Panc1 (cell line): ENCODE results near the gene DIS3L2. TPM values are rescaled to one million over a fixed set of nuclear protein-coding genes. Genes with fewer than 3 reads are reported as not detected.

Experiments used
- ATAC-seq: fragments of 200-7000 bp; cut with Tn5 transposase; 2 replicates; pipeline ENCODE4 v1.9.1; 2020; ENCODE audit warnings: mild to moderate bottlenecking, moderate library complexity
- BruUV-seq: library from RNA; stranded (reverse); fragments of 400-500 nt; replicated peaks from 2 replicates; lab custom pipeline; 2021; lab: Mats Ljungman, UMichigan
- CTCF ChIA-PET: fragments of 300-600 bp; sonication (Branson Sonifier 250); formaldehyde crosslinking; loops from one replicate; lab custom pipeline; 2022; ENCODE audit warnings: antibody characterized with exemption; lab: Charles Lee
- POLR2A ChIA-PET: fragments of 300-600 bp; sonication (Branson Sonifier 250); formaldehyde crosslinking; loops from one replicate; lab custom pipeline; 2022; ENCODE audit warnings: antibody characterized with exemption; lab: Charles Lee
- DNase-seq: peaks from one replicate; pipeline ENCODE4 v3.0.0-alpha.2; 2010; ENCODE audit warnings: low read depth, low spot score
- H3K27ac ChIP-seq: 2 replicates; pipeline ENCODE4 v1.5.1; 2011; ENCODE audit warnings: mild to moderate bottlenecking, low read length, inconsistent platforms
- H3K27me3 ChIP-seq: fragments of 200-500 bp; sonication (Bioruptor generic); 2 replicates; pipeline ENCODE4 v1.6.0; 2014; ENCODE audit warnings: low read length, inconsistent platforms; ENCODE audit not compliant: control insufficient read depth, insufficient read depth
- H3K36me3 ChIP-seq: fragments of 200-500 bp; sonication (Bioruptor generic); 2 replicates; pipeline ENCODE4 v1.5.1; 2014; ENCODE audit warnings: inconsistent platforms, mild to moderate bottlenecking, low read length, moderate library complexity; ENCODE audit not compliant: control insufficient read depth, insufficient read depth
- H3K4me1 ChIP-seq: 2 replicates; pipeline ENCODE4 v1.5.1; 2011; ENCODE audit warnings: inconsistent platforms, mild to moderate bottlenecking, low read length, moderate library complexity; ENCODE audit not compliant: control insufficient read depth, insufficient read depth
- H3K4me3 ChIP-seq, 2 experiments: 2 replicates each; pipeline ENCODE4 v1.5.1; 2011 to 2012; ENCODE audit warnings: low read depth in 2 of 2, low read length in 2 of 2, mild to moderate bottlenecking in 2 of 2, inconsistent platforms in 1 of 2, moderate library complexity in 1 of 2
- H3K9me3 ChIP-seq: fragments of 200-500 bp; sonication (Bioruptor generic); 2 replicates; pipeline ENCODE4 v1.5.1; 2014; ENCODE audit warnings: low read depth, mild to moderate bottlenecking, inconsistent platforms, low read length, moderate library complexity; ENCODE audit not compliant: control insufficient read depth, insufficient read depth
- CTCF ChIP-seq: fragments of 450-650 bp; IDR thresholded peaks from 2 replicates; pipeline ENCODE4 v1.5.1; 2017; ENCODE audit warnings: mild to moderate bottlenecking
- POLR2AphosphoS5 ChIP-seq: IDR thresholded peaks from 2 replicates; pipeline ENCODE4 v1.6.1; 2012; ENCODE audit warnings: mild to moderate bottlenecking, low read depth, low read length, moderate library complexity
- REST ChIP-seq, 2 experiments: IDR thresholded peaks; 2 replicates each; pipeline ENCODE4 v1.6.1; 2011 to 2012; ENCODE audit warnings: low read depth in 2 of 2, control low read depth in 1 of 2, low read length in 1 of 2, mild to moderate bottlenecking in 1 of 2, moderate library complexity in 1 of 2; ENCODE audit not compliant: insufficient read depth in 1 of 2
- SIN3A ChIP-seq: IDR thresholded peaks from 2 replicates; pipeline ENCODE4 v1.6.1; 2012; ENCODE audit warnings: low read depth, mild to moderate bottlenecking, low read length, moderate library complexity, borderline replicate concordance; ENCODE audit not compliant: insufficient read depth
- TCF7L2 ChIP-seq: IDR thresholded peaks from 2 replicates; pipeline ENCODE4 v1.6.1; 2011; ENCODE audit warnings: mild to moderate bottlenecking, low read depth, low read length, inconsistent platforms
- in situ Hi-C: cut with HindIII; loops from 2 replicates; pipeline ENCODE4 v1.10.0; 2016; ENCODE audit warnings: low sequenced_read_pairs, low pct_unique_long_range_greater_than_20kb
- intact Hi-C: fragments of 100-400 bp; cut with micrococcal nuclease; formaldehyde crosslinking; loops from one replicate; pipeline ENCODE4 v1.10.0; 2022; ENCODE audit not compliant: unreplicated experiment
- total RNA-seq: library from RNA; stranded (reverse); gene quantifications from one replicate; pipeline ENCODE4 v1.2.1, GENCODE V29; 2021; ENCODE audit not compliant: unreplicated experiment

DIS3L2 gene
- total RNA-seq, 1 experiment from 2014 or later, result 28.1 TPM

- intact Hi-C loops, result no loop called here
Measured at GRCh38 chr2:232225895-232226294, 264.4 kb downstream of the DIS3L2 start.

GRCh38 chr2:232228332-232228731, 266.8 kb downstream of the DIS3L2 start:
- H3K4me3 ChIP-seq, result no peak overlapping the region
- ChIA-PET CTCF (no interaction called here), POLR2A (no interaction called here)
- H3K27me3 ChIP-seq, result no peaks in the 10 kb centered on the region
- no peak for ATAC-seq
- BruUV-seq, result no TSS peak
- intact Hi-C loops (no loop called here), in situ Hi-C loops (no loop called here)
- no peak for DNase-seq
- H3K4me1 ChIP-seq, result no peaks in the 10 kb centered on the region
- no peaks in the 10 kb centered on the region for H3K36me3 ChIP-seq
- no peak for TF ChIP-seq SIN3A
- TF ChIP-seq TCF7L2, result no peak
- no peak for TF ChIP-seq REST (IDR thresholded peaks at IDR 0.05; ENCODE audit: insufficient read depth in 1 of 2, low read depth in 2 of 2, low read length in 1 of 2)
- TF ChIP-seq CTCF, result no peak
- no peak for TF ChIP-seq POLR2AphosphoS5
- H3K9me3 ChIP-seq, result no peaks in the 10 kb centered on the region
- H3K27ac ChIP-seq, result no peak overlapping the region

More at GRCh38 chr2:232225895-232226294, 264.4 kb downstream of the DIS3L2 start:
- no peak overlapping the region for H3K27ac ChIP-seq
- BruUV-seq, result no TSS peak
- DNase-seq (no peak), ATAC-seq (no peak)
- H3K4me1 ChIP-seq, result no peaks in the 10 kb centered on the region
- ChIA-PET CTCF (no interaction called here), POLR2A (no interaction called here)
- no peaks in the 10 kb centered on the region for H3K9me3 ChIP-seq
- H3K27me3 ChIP-seq, result no peaks in the 10 kb centered on the region
- no peaks in the 10 kb centered on the region for H3K36me3 ChIP-seq
- TF ChIP-seq REST (IDR thresholded peaks at IDR 0.05; ENCODE audit: insufficient read depth in 1 of 2, low read depth in 2 of 2, low read length in 1 of 2) (no peak), POLR2AphosphoS5 (no peak), SIN3A (no peak), TCF7L2 (no peak)
- no peak overlapping the region for H3K4me3 ChIP-seq
- in situ Hi-C loops, result no loop called here
